Naive B cell (primary cell): Measurements from ENCODE around the gene NEU1. TPM values are rescaled to one million over a fixed set of nuclear protein-coding genes. Genes with fewer than 3 reads are reported as not detected.

Experiments used
- ATAC-seq, 2 donors: fragments of 150-1000 bp; cut with Tn5 transposase; 2 replicates each; pipeline ENCODE4 v1.10.0; 2021; ENCODE audit warnings: low read depth in 2 of 2, mild to moderate bottlenecking in 2 of 2, moderate library complexity in 2 of 2
- DNase-seq: peaks from one replicate; pipeline ENCODE4 v3.0.0; 2022
- H3K27ac Mint-ChIP-seq, 6 donors: one replicate each; pipeline ENCODE4 v1.8.0; 2020 to 2022; ENCODE audit warnings: mild to moderate bottlenecking in 6 of 6, mixed read lengths in 6 of 6, moderate library complexity in 5 of 6, inconsistent platforms in 2 of 6
- H3K27me3 Mint-ChIP-seq, 3 donors: one replicate each; pipeline ENCODE4 v1.8.0; 2021 to 2022; ENCODE audit warnings: mixed read lengths in 3 of 3, mild to moderate bottlenecking in 1 of 3
- H3K36me3 Mint-ChIP-seq, 2 donors: one replicate each; pipeline ENCODE4 v1.8.0; 2020 to 2022; ENCODE audit warnings: mixed read lengths in 2 of 2, inconsistent platforms in 1 of 2, mild to moderate bottlenecking in 1 of 2
- H3K4me1 Mint-ChIP-seq, 3 donors: one replicate each; pipeline ENCODE4 v1.8.0; 2020 to 2022; ENCODE audit warnings: mixed read lengths in 3 of 3, inconsistent platforms in 1 of 3, mild to moderate bottlenecking in 1 of 3, moderate library complexity in 1 of 3
- H3K4me3 Mint-ChIP-seq, 8 donors: one replicate each; pipeline ENCODE4 v1.8.0; 2020 to 2022; ENCODE audit warnings: mild to moderate bottlenecking in 8 of 8, mixed read lengths in 8 of 8, moderate library complexity in 8 of 8, inconsistent platforms in 2 of 8
- H3K9me3 Mint-ChIP-seq, 7 donors: one replicate each; pipeline ENCODE4 v1.8.0; 2020 to 2022; ENCODE audit warnings: mixed read lengths in 7 of 7, mild to moderate bottlenecking in 5 of 7, inconsistent platforms in 2 of 7, moderate library complexity in 1 of 7
- polyA plus RNA-seq, 6 donors: library from polyadenylated mRNA; unstranded; fragments of 300-500 nt; fragmentation: Illumina TruSeq; gene quantifications; one replicate each; pipeline ENCODE4 v1.2.3, GENCODE V29; 2021; ENCODE audit warnings: low read depth in 6 of 6

Gene NEU1
- polyA plus RNA-seq, 6 donors from 2014 or later, result 10.9 to 19.5 (median 18.2) TPM

- peaks cover 11 to 21% of the 10 kb centered on the region in 2 donors for H3K36me3 Mint-ChIP-seq
- no peaks in the 10 kb centered on the region for H3K9me3 Mint-ChIP-seq
- ATAC-seq, result no peak
- peak overlapping the region in 1 of 6 donors; percentile 42 for H3K27ac Mint-ChIP-seq
- H3K4me3 Mint-ChIP-seq, result no peak overlapping the region
- no peaks in the 10 kb centered on the region for H3K27me3 Mint-ChIP-seq
- peaks cover 6 to 14% (median 8%) of the 10 kb centered on the region in 3 donors for H3K4me1 Mint-ChIP-seq
- DNase-seq, result no peak
Measured at GRCh38 chr6:31887173-31888007, 24.8 kb upstream of the NEU1 start.

GRCh38 chr6:31886541-31886991 lies 23.9 kb upstream of the NEU1 start:
- no peaks in the 10 kb centered on the region for H3K27me3 Mint-ChIP-seq
- ATAC-seq (no peak), DNase-seq (no peak)
- H3K36me3 Mint-ChIP-seq, result peaks cover 11 to 30% of the 10 kb centered on the region in 2 donors
- peaks cover 6 to 14% (median 9%) of the 10 kb centered on the region in 3 donors for H3K4me1 Mint-ChIP-seq
- no peak overlapping the region for H3K4me3 Mint-ChIP-seq
- H3K9me3 Mint-ChIP-seq, result no peaks in the 10 kb centered on the region
- peak overlapping the region in 1 of 6 donors; percentile 41 for H3K27ac Mint-ChIP-seq

- DNase-seq (no peak), ATAC-seq (no peak)
- Mint-ChIP-seq H3K27ac (peak overlapping the region in 1 of 6 donors; percentile 14), H3K36me3 (peaks cover 21 to 44% of the 10 kb centered on the region in 2 donors), H3K4me1 (peaks cover 8 to 14% (median 12%) of the 10 kb centered on the region in 3 donors), H3K4me3 (no peak overlapping the region), H3K9me3 (no peaks in the 10 kb centered on the region), H3K27me3 (no peaks in the 10 kb centered on the region)
Measured at GRCh38 chr6:31884528-31885035, 22.0 kb upstream of the NEU1 start.

GRCh38 chr6:31883676-31884075 lies 21.1 kb upstream of the NEU1 start:
- Mint-ChIP-seq H3K9me3 (no peaks in the 10 kb centered on the region), H3K36me3 (peaks cover 24 to 42% of the 10 kb centered on the region in 2 donors), H3K27ac (peak overlapping the region in 1 of 6 donors; percentile 56), H3K4me3 (no peak overlapping the region), H3K4me1 (peaks cover 3 to 10% (median 6%) of the 10 kb centered on the region in 3 donors), H3K27me3 (no peaks in the 10 kb centered on the region)
- DNase-seq, result no peak
- ATAC-seq, result no peak

- no peaks in the 10 kb centered on the region for H3K9me3 Mint-ChIP-seq
- H3K27ac Mint-ChIP-seq, result peak overlapping the region in 2 of 6 donors; percentile 66 to 86
- H3K4me1 Mint-ChIP-seq, result peaks cover 0 to 10% (median 6%) of the 10 kb centered on the region in 3 donors
- H3K36me3 Mint-ChIP-seq, result peaks cover 24 to 42% of the 10 kb centered on the region in 2 donors
- no peak for ATAC-seq
- DNase-seq, result no peak
- no peak overlapping the region for H3K4me3 Mint-ChIP-seq
- no peaks in the 10 kb centered on the region for H3K27me3 Mint-ChIP-seq
Measured at GRCh38 chr6:31882344-31882743, 19.7 kb upstream of the NEU1 start.

- Mint-ChIP-seq H3K9me3 (no peaks in the 10 kb centered on the region), H3K36me3 (peaks cover 22 to 39% of the 10 kb centered on the region in 2 donors), H3K4me3 (no peak overlapping the region), H3K4me1 (peaks cover 0 to 8% (median 6%) of the 10 kb centered on the region in 3 donors), H3K27ac (peak overlapping the region in 2 of 6 donors; percentile 74 to 75), H3K27me3 (no peaks in the 10 kb centered on the region)
- DNase-seq, result no peak
- no peak for ATAC-seq
Measured at GRCh38 chr6:31881136-31881859, 18.7 kb upstream of the NEU1 start.

- Mint-ChIP-seq H3K27me3 (no peaks in the 10 kb centered on the region), H3K4me1 (peaks cover 0 to 5% (median 4%) of the 10 kb centered on the region in 3 donors), H3K27ac (no peak overlapping the region), H3K36me3 (peaks cover 16 to 34% of the 10 kb centered on the region in 2 donors), H3K9me3 (no peaks in the 10 kb centered on the region), H3K4me3 (no peak overlapping the region)
- DNase-seq (no peak), ATAC-seq (no peak)
Measured at GRCh38 chr6:31880616-31881015, 18.0 kb upstream of the NEU1 start.

- Mint-ChIP-seq H3K27ac (no peak overlapping the region), H3K4me3 (no peak overlapping the region), H3K4me1 (peaks cover 0 to 5% (median 4%) of the 10 kb centered on the region in 3 donors), H3K27me3 (no peaks in the 10 kb centered on the region), H3K36me3 (peaks cover 13 to 34% of the 10 kb centered on the region in 2 donors), H3K9me3 (no peaks in the 10 kb centered on the region)
- DNase-seq (no peak), ATAC-seq (no peak)
Measured at GRCh38 chr6:31879901-31880300, 17.3 kb upstream of the NEU1 start.

GRCh38 chr6:31879143-31879542 lies 16.5 kb upstream of the NEU1 start:
- Mint-ChIP-seq H3K27me3 (no peaks in the 10 kb centered on the region), H3K4me3 (no peak overlapping the region), H3K4me1 (peaks cover 0 to 5% (median 4%) of the 10 kb centered on the region in 3 donors), H3K36me3 (peaks cover 13 to 34% of the 10 kb centered on the region in 2 donors), H3K9me3 (no peaks in the 10 kb centered on the region), H3K27ac (peak overlapping the region in 2 of 6 donors; percentile 33 to 63)
- ATAC-seq (no peak), DNase-seq (no peak)

GRCh38 chr6:31878726-31879125 lies 16.1 kb upstream of the NEU1 start, which contains the start of gene SLC44A4:
Gene SLC44A4, minus strand, starts transcription at chr6:31878997. Its CDS starts 17 bp downstream, at chr6:31878980.
- H3K4me3 Mint-ChIP-seq, result no peak within 1 kb of the TSS
- DNase-seq (no peak), ATAC-seq (no peak)
- H3K27me3 Mint-ChIP-seq, result no peaks in the 10 kb centered on the region
- H3K9me3 Mint-ChIP-seq, result no peaks in the 10 kb centered on the region
- peak within 1 kb of the TSS in 3 of 6 donors; percentile 28 to 63 (median 33) for H3K27ac Mint-ChIP-seq
- H3K36me3 Mint-ChIP-seq, result peaks cover 13 to 34% of the 10 kb centered on the region in 2 donors
- peaks cover 0 to 5% (median 4%) of the 10 kb centered on the region in 3 donors for H3K4me1 Mint-ChIP-seq

GRCh38 chr6:31878222-31878621 lies 15.6 kb upstream of the NEU1 start:
- Mint-ChIP-seq H3K4me3 (no peak overlapping the region), H3K9me3 (no peaks in the 10 kb centered on the region), H3K27ac (peak overlapping the region in 2 of 6 donors; percentile 28 to 57), H3K36me3 (peaks cover 13 to 34% of the 10 kb centered on the region in 2 donors), H3K27me3 (no peaks in the 10 kb centered on the region), H3K4me1 (peaks cover 0 to 5% (median 4%) of the 10 kb centered on the region in 3 donors)
- ATAC-seq (no peak), DNase-seq (no peak)

- peak overlapping the region in 1 of 6 donors; percentile 25 for H3K27ac Mint-ChIP-seq
Measured at GRCh38 chr6:31877651-31878161, 15.1 kb upstream of the NEU1 start.

GRCh38 chr6:31877125-31877650 lies 14.6 kb upstream of the NEU1 start:
- no peak for ATAC-seq
- no peaks in the 10 kb centered on the region for H3K9me3 Mint-ChIP-seq
- H3K27me3 Mint-ChIP-seq, result peaks cover 0 to under 1% (median 0%) of the 10 kb centered on the region in 3 donors
- peaks cover 13 to 26% of the 10 kb centered on the region in 2 donors for H3K36me3 Mint-ChIP-seq
- no peak overlapping the region for H3K27ac Mint-ChIP-seq
- no peak for DNase-seq
- peaks cover 0 to 5% (median 4%) of the 10 kb centered on the region in 3 donors for H3K4me1 Mint-ChIP-seq
- no peak overlapping the region for H3K4me3 Mint-ChIP-seq

More at GRCh38 chr6:31877651-31878161, 15.1 kb upstream of the NEU1 start:
- Mint-ChIP-seq H3K4me3 (no peak overlapping the region), H3K27me3 (no peaks in the 10 kb centered on the region), H3K36me3 (peaks cover 13 to 31% of the 10 kb centered on the region in 2 donors), H3K4me1 (peaks cover 0 to 5% (median 4%) of the 10 kb centered on the region in 3 donors), H3K9me3 (no peaks in the 10 kb centered on the region)
- DNase-seq, result no peak
- no peak for ATAC-seq
